CD4-positive, CD25-positive, alpha-beta regulatory T cell (primary cell): ENCODE measurements around the gene ARHGAP11A. TPM values are rescaled to one million over a fixed set of nuclear protein-coding genes. Genes with fewer than 3 reads are reported as not detected.
"Not testable (repeated sequence)": the region's sequence is repeated elsewhere in the genome, so short reads cannot be mapped to it uniquely, and the experiment has no call there.

ENCODE experiments used
- ATAC-seq, 2 donors: fragments of 150-1000 bp; cut with Tn5 transposase; one replicate each; pipeline ENCODE4 v1.10.0; 2021; ENCODE audit warnings: low read depth in 2 of 2, moderate number of reproducible peaks in 2 of 2, moderate library complexity in 1 of 2
- DNase-seq, 3 donors: peaks; one replicate each; pipeline versions ENCODE4 v3.0.0 to v3.0.0-alpha.2; 2012 to 2022; ENCODE audit warnings: mixed read lengths in 1 of 3
- H3K27ac ChIP-seq: one replicate; pipeline ENCODE4 v1.7.0; 2013; ENCODE audit warnings: mild to moderate bottlenecking, low read length; ENCODE audit not compliant: insufficient read depth, poor library complexity, severe bottlenecking
- H3K27me3 ChIP-seq: one replicate; pipeline ENCODE4 v1.7.0; 2013; ENCODE audit warnings: low read length; ENCODE audit not compliant: control insufficient read depth, insufficient read depth
- H3K36me3 ChIP-seq: one replicate; pipeline ENCODE4 v1.7.0; 2013; ENCODE audit warnings: mild to moderate bottlenecking, low read length, moderate library complexity; ENCODE audit not compliant: control insufficient read depth, insufficient read depth
- H3K4me1 ChIP-seq: 2 replicates; pipeline ENCODE4 v1.7.0; 2013; ENCODE audit warnings: mild to moderate bottlenecking, low read length; ENCODE audit not compliant: insufficient read depth, control insufficient read depth, poor library complexity, severe bottlenecking
- H3K4me3 ChIP-seq: one replicate; pipeline ENCODE4 v1.7.0; 2013; ENCODE audit warnings: low read depth, mild to moderate bottlenecking, low read length, moderate library complexity
- H3K9me3 ChIP-seq, 2 experiments: 1 replicate in 1 of 2; 2 replicates in 1 of 2; pipeline ENCODE4 v1.7.0; 2013; ENCODE audit warnings: low read length in 2 of 2, mild to moderate bottlenecking in 1 of 2, moderate library complexity in 1 of 2; ENCODE audit not compliant: control insufficient read depth in 2 of 2
- H3K27ac Mint-ChIP-seq, 3 donors: one replicate each; pipeline ENCODE4 v1.8.0; 2020 to 2022; ENCODE audit warnings: mild to moderate bottlenecking in 3 of 3, mixed read lengths in 3 of 3, moderate library complexity in 2 of 3
- H3K27me3 Mint-ChIP-seq: one replicate; pipeline ENCODE4 v1.8.0; 2022; ENCODE audit warnings: mild to moderate bottlenecking, mixed read lengths
- H3K36me3 Mint-ChIP-seq: one replicate; pipeline ENCODE4 v1.8.0; 2020; ENCODE audit warnings: mixed read lengths
- H3K4me1 Mint-ChIP-seq, 4 donors: one replicate each; pipeline ENCODE4 v1.8.0; 2020 to 2022; ENCODE audit warnings: mixed read lengths in 4 of 4, mild to moderate bottlenecking in 1 of 4
- H3K4me3 Mint-ChIP-seq, 4 donors: one replicate each; pipeline ENCODE4 v1.8.0; 2020 to 2022; ENCODE audit warnings: mild to moderate bottlenecking in 4 of 4, mixed read lengths in 4 of 4, moderate library complexity in 3 of 4
- H3K9me3 Mint-ChIP-seq, 7 donors: one replicate each; pipeline ENCODE4 v1.8.0; 2020 to 2022; ENCODE audit warnings: mixed read lengths in 7 of 7, mild to moderate bottlenecking in 3 of 7, moderate library complexity in 2 of 7
- polyA plus RNA-seq, 4 donors: library from polyadenylated mRNA; unstranded; fragments of 300-500 nt; fragmentation: Illumina TruSeq; gene quantifications; one replicate each; pipeline ENCODE4 v1.2.3, GENCODE V29; 2021
- total RNA-seq: library from RNA; stranded (reverse); gene quantifications from one replicate; pipeline ENCODE4 v1.2.3, GENCODE V29; 2022

Gene ARHGAP11A
- total and polyA plus RNA-seq, 5 donors from 2014 or later = 3.0 to 20.3 (median 5.4) TPM

DNA sequence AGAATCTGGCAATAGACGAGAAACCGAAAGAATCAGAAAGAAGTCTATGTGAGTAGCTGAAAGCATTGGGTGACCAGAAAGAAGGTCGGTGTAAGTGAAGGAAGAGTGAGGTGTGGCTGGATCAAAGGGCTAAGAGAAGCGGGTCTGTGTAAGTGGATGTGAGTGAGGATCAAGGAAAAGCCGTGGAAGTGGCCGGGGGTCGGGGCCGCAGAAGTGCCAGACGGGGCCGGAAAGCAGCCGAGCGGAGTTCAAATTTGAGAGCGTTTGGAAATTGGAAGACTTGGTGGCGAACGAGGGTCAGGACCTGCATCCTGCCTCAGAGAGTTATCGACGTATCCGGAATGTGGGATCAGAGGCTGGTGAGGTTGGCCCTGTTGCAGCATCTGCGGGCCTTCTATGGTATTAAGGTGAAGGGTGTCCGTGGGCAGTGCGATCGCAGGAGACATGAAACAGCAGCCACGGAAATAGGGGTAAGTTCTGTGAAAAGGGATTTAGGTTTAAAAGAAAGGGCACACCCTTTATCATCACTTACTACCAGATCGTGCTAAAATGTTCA lies 645 bp downstream of the ARHGAP11A start:
- Mint-ChIP-seq H3K27ac (peak overlapping the region; percentile 93 to 96 (median 95)), H3K4me3 (peak overlapping the region; percentile 95 to 99 (median 97)), H3K4me1 (peaks cover 8 to 30% (median 20%) of the 10 kb centered on the region in 4 donors)
- H3K27ac ChIP-seq = peak overlapping the region; percentile 66
- not testable (repeated sequence) for H3K4me1 ChIP-seq, H3K9me3 Mint-ChIP-seq, H3K36me3 Mint-ChIP-seq, H3K27me3 Mint-ChIP-seq, H3K9me3 ChIP-seq, H3K27me3 ChIP-seq, H3K36me3 ChIP-seq, ATAC-seq
- DNase-seq = peak in 1 of 3 donors; percentile 27
- H3K4me3 ChIP-seq = peak overlapping the region; percentile 91

DNA sequence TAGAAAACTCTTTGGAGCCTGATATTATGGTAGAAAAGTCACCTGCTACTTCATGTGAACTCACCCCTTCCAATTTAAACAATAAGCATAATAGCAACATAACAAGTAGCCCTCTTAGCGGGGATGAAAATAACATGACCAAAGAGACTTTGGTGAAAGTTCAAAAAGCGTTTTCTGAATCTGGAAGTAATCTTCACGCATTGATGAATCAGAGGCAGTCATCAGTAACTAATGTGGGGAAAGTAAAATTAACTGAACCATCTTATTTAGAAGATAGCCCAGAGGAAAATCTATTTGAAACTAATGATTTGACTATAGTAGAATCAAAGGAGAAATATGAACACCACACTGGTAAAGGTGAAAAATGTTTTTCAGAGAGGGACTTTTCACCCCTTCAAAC lies 21.1 kb downstream of the ARHGAP11A start:
- no peak overlapping the region for H3K27ac ChIP-seq
- peak overlapping the region in 1 of 3 donors; percentile 26 for H3K27ac Mint-ChIP-seq

DNA sequence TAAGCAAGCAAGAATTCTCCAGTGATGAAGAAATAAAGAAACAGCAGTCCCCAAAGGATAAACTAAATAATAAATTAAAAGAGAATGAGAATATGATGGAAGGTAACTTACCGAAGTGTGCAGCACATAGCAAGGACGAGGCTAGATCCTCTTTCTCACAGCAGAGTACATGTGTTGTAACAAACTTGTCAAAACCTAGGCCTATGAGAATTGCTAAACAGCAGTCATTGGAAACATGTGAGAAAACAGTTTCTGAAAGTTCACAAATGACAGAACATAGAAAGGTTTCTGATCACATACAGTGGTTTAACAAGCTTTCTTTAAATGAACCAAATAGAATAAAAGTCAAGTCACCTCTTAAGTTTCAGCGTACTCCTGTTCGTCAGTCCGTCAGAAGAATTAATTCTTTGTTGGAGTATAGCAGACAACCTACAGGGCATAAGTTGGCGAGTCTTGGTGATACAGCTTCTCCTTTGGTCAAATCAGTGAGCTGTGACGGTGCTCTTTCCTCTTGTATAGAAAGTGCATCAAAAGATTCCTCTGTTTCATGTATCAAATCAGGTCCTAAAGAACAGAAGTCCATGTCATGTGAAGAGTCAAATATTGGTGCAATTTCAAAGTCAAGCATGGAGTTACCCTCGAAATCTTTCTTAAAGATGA lies 21.7 kb downstream of the ARHGAP11A start:
- no peaks in the 10 kb centered on the region for H3K9me3 Mint-ChIP-seq
- H3K27me3 Mint-ChIP-seq = no peaks in the 10 kb centered on the region
- H3K27me3 ChIP-seq = no peaks in the 10 kb centered on the region
- no peak overlapping the region for H3K4me3 Mint-ChIP-seq
- ATAC-seq = no peak
- no peak overlapping the region for H3K27ac ChIP-seq
- peaks cover 0 to 5% (median 3%) of the 10 kb centered on the region in 4 donors for H3K4me1 Mint-ChIP-seq
- H3K27ac Mint-ChIP-seq = no peak overlapping the region
- H3K36me3 Mint-ChIP-seq = peaks cover 19% of the 10 kb centered on the region
- H3K4me1 ChIP-seq = no peaks in the 10 kb centered on the region
- H3K9me3 ChIP-seq = no peaks in the 10 kb centered on the region
- DNase-seq = no peak
- peaks cover 20% of the 10 kb centered on the region for H3K36me3 ChIP-seq
- no peak overlapping the region for H3K4me3 ChIP-seq

More for the DNA sequence above, 21.1 kb downstream of the ARHGAP11A start:
- Mint-ChIP-seq H3K36me3 (peaks cover 19% of the 10 kb centered on the region), H3K9me3 (no peaks in the 10 kb centered on the region), H3K4me1 (peaks cover 0 to 5% (median 3%) of the 10 kb centered on the region in 4 donors), H3K4me3 (no peak overlapping the region), H3K27me3 (no peaks in the 10 kb centered on the region)
- no peaks in the 10 kb centered on the region for H3K9me3 ChIP-seq
- peaks cover 20% of the 10 kb centered on the region for H3K36me3 ChIP-seq
- DNase-seq = no peak
- no peak for ATAC-seq
- H3K4me3 ChIP-seq = no peak overlapping the region
- H3K4me1 ChIP-seq = no peaks in the 10 kb centered on the region
- no peaks in the 10 kb centered on the region for H3K27me3 ChIP-seq

DNA sequence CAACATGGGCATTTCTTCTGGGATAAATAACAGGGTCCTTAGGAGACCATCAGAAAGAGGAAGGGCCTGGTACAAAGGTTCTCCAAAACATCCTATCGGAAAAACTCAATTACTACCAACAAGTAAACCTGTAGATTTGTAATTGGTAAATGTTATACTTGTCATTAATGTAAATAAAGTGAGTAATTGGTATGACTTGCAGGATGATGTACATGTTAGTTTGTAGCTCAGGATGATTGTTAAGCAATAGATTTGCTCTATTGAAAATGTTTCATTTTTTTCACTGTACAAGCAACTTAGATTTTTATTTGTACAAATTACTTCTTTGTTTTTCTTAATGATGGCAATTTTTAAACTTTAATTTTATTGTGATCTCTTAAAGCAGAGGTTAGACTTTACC lies 22.4 kb downstream of the ARHGAP11A start:
- Histone ChIP-seq H3K9me3 (no peaks in the 10 kb centered on the region), H3K36me3 (peaks cover 20% of the 10 kb centered on the region), H3K27me3 (no peaks in the 10 kb centered on the region), H3K4me1 (no peaks in the 10 kb centered on the region), H3K27ac (no peak overlapping the region), H3K4me3 (no peak overlapping the region)
- no peak for ATAC-seq
- Mint-ChIP-seq H3K9me3 (no peaks in the 10 kb centered on the region), H3K4me3 (no peak overlapping the region), H3K36me3 (peaks cover 19% of the 10 kb centered on the region), H3K27ac (no peak overlapping the region), H3K27me3 (no peaks in the 10 kb centered on the region), H3K4me1 (peaks cover 0 to 5% (median 3%) of the 10 kb centered on the region in 4 donors)
- DNase-seq = no peak

DNA sequence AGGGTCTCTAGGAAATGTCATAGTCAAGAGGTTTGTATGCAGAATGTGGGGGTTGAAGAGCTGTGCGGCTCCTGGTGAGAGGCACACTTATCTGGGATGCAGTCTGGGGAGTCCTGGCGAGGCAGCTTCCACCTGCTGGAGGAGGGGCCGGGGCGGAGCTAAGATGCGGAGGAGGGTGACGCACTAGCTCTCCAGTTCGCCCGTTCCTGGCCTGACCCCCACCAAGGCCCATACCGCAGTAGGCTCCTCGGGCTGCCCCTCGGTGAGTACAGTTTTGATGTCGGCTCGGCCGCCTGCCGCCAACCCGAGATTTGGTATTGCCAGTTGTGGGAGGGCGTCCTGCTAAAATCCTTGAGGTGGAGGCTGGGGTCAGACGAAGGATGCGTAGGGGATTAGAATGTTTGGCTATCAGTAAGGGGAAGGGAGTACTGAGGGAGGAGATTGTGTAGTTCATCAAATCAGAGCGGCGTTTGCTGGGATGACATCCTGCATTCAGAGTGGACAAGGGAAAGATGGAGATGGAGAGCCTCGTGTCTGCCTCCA lies 26.3 kb downstream of the ARHGAP11A start, which contains the start of gene SCG5:
TSS of gene SCG5 (plus strand) at position 194 of the 543 bp plus-strand sequence. CDS start 1,883 bp downstream, outside the sequence.
- Histone ChIP-seq H3K27me3 (no peaks in the 10 kb centered on the region), H3K4me3 (no peak within 1 kb of the TSS), H3K36me3 (peaks cover 9% of the 10 kb centered on the region), H3K9me3 (no peaks in the 10 kb centered on the region), H3K4me1 (no peaks in the 10 kb centered on the region), H3K27ac (no peak within 1 kb of the TSS)
- ATAC-seq = no peak
- Mint-ChIP-seq H3K27ac (peak within 1 kb of the TSS in 2 of 3 donors; percentile 6 to 72), H3K27me3 (no peaks in the 10 kb centered on the region), H3K4me1 (peaks cover 0 to 7% (median 2%) of the 10 kb centered on the region in 4 donors), H3K9me3 (no peaks in the 10 kb centered on the region), H3K36me3 (peaks cover 6% of the 10 kb centered on the region), H3K4me3 (peak within 1 kb of the TSS in 2 of 4 donors; percentile 50 to 75)
- no peak for DNase-seq

DNA sequence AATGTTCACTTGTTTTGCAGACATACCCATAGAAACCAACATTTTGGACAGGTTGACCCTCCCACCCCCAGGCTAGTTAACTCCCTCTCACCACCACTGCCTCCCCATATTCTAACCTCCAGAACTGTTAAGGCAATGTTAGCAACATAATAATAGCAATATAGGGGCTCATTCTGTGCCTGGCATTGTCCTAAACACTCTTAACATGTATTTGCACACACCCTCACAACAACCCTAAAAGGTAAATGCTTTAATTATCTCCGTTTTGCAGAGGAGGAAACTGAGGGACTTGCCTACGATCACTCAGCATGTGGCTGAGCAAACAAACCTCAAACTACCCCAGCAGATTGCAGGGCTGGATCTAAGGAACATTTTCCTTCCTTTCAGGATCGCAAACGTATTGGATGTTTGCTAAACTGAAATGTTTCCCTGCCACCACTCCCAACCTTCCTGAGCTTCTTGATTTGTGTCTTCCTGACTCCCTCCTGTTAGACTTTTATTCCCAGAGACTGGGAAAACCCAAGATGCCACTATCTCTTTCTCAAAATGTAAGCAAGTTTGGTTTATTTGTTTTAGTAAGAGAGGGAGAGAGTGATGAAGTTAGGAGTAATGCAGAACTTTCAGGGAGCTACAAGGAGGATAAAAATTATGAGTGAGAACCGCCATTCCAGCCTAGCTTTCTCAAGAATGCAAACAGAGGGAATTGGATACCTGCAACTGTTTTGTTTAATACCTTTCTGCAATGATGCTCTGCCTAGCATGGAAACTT lies 27.5 kb downstream of the ARHGAP11A start:
- no peaks in the 10 kb centered on the region for H3K27me3 Mint-ChIP-seq
- no peak for ATAC-seq

DNA sequence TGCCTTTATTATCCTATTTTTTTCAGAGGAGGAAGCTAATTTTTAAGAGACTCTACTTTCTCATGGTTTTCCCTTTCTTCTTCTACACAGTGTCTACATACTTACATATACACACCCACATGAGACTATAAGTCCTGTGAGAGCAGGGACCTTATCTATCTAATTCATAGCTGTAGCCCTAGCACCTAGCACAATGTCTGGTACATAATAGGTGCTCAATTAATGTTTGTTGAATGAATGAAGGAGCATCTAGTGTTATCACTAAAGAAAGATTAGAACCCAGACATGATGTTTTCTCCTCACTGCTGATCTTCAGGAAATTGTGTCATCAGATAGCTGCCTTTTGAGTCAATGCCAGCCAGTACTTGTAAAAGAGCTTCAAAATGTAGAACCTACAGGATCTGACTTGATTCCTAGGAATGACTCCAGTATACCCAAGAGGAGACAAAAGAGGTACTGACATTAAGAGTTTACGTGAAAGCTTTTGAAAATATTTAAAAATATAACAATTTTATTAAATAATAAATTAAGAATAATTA lies 28.7 kb downstream of the ARHGAP11A start:
- peaks cover 6% of the 10 kb centered on the region for H3K36me3 ChIP-seq
- no peaks in the 10 kb centered on the region for H3K9me3 Mint-ChIP-seq
- H3K4me3 ChIP-seq = no peak overlapping the region
- H3K27ac ChIP-seq = no peak overlapping the region
- H3K4me1 ChIP-seq = no peaks in the 10 kb centered on the region
- ATAC-seq = no peak
- DNase-seq = no peak
- H3K27me3 Mint-ChIP-seq = no peaks in the 10 kb centered on the region
- H3K9me3 ChIP-seq = no peaks in the 10 kb centered on the region
- no peaks in the 10 kb centered on the region for H3K27me3 ChIP-seq
- peaks cover 0 to 7% (median 2%) of the 10 kb centered on the region in 4 donors for H3K4me1 Mint-ChIP-seq
- no peak overlapping the region for H3K27ac Mint-ChIP-seq
- H3K4me3 Mint-ChIP-seq = no peak overlapping the region
- peaks cover 4% of the 10 kb centered on the region for H3K36me3 Mint-ChIP-seq

More for the DNA sequence above, 27.5 kb downstream of the ARHGAP11A start:
- H3K9me3 Mint-ChIP-seq = no peaks in the 10 kb centered on the region
- H3K4me3 Mint-ChIP-seq = no peak overlapping the region
- no peaks in the 10 kb centered on the region for H3K4me1 ChIP-seq
- no peak overlapping the region for H3K4me3 ChIP-seq
- peaks cover 0 to 7% (median 2%) of the 10 kb centered on the region in 4 donors for H3K4me1 Mint-ChIP-seq
- no peak overlapping the region for H3K27ac ChIP-seq
- H3K27me3 ChIP-seq = no peaks in the 10 kb centered on the region
- DNase-seq = no peak
- no peak overlapping the region for H3K27ac Mint-ChIP-seq
- H3K36me3 ChIP-seq = no peaks in the 10 kb centered on the region
- no peaks in the 10 kb centered on the region for H3K9me3 ChIP-seq
- peaks cover 4% of the 10 kb centered on the region for H3K36me3 Mint-ChIP-seq
